Measurements from ENCODE around the gene NOP53.

The NOP53 gene

GRCh38 chr19:47711652-47712242, 33.6 kb upstream of the NOP53 start:
- ChIA-PET POLR2A (no interaction called here), CTCF (interaction anchor here (0.6 to 5.1 kb wide), 15 partner anchors 9 to 860 kb away, joined by 3 to 73 read pairs (median 6); partner anchors contain the start of gene NOP53)
- Histone ChIP-seq H3K4me1 (ENCODE audit: control insufficient read depth, insufficient read depth, low read length) (no peaks in the 10 kb centered on the region), H3K36me3 (ENCODE audit: control insufficient read depth in 2 of 2, insufficient read depth in 1 of 2, low read length in 2 of 2) (no peaks in the 10 kb centered on the region), H3K27ac (ENCODE audit: extremely low read depth, low read depth, low read length) (no peak overlapping the region), H3K4me3 (ENCODE audit: low read depth, low read length) (no peak overlapping the region), H3K9me3 (ENCODE audit: control insufficient read depth, insufficient read depth, low read depth, low read length) (no peaks in the 10 kb centered on the region; the same call in 1 of the 2 replicates)
- TF ChIP-seq, protein P1, sequence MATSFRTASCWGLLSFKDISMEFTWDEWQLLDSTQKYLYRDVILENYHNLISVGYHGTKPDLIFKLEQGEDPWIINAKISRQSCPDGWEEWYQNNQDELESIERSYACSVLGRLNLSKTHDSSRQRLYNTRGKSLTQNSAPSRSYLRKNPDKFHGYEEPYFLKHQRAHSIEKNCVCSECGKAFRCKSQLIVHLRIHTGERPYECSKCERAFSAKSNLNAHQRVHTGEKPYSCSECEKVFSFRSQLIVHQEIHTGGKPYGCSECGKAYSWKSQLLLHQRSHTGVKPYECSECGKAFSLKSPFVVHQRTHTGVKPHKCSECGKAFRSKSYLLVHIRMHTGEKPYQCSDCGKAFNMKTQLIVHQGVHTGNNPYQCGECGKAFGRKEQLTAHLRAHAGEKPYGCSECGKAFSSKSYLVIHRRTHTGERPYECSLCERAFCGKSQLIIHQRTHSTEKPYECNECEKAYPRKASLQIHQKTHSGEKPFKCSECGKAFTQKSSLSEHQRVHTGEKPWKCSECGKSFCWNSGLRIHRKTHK (tag by site-specific recombination; IDR thresholded peaks at IDR 0.05): no peak
- TF ChIP-seq IKZF3 (tag by site-specific recombination; IDR thresholded peaks at IDR 0.05): no peak
- no peak for TF ChIP-seq ZNF76 (tag by site-specific recombination; IDR thresholded peaks at IDR 0.05; ENCODE audit: borderline replicate concordance, low read depth)
- no peak for TF ChIP-seq ZNF391 (tag by site-specific recombination; IDR thresholded peaks at IDR 0.05; ENCODE audit: borderline replicate concordance, low read depth)
- TF ChIP-seq, protein P2, sequence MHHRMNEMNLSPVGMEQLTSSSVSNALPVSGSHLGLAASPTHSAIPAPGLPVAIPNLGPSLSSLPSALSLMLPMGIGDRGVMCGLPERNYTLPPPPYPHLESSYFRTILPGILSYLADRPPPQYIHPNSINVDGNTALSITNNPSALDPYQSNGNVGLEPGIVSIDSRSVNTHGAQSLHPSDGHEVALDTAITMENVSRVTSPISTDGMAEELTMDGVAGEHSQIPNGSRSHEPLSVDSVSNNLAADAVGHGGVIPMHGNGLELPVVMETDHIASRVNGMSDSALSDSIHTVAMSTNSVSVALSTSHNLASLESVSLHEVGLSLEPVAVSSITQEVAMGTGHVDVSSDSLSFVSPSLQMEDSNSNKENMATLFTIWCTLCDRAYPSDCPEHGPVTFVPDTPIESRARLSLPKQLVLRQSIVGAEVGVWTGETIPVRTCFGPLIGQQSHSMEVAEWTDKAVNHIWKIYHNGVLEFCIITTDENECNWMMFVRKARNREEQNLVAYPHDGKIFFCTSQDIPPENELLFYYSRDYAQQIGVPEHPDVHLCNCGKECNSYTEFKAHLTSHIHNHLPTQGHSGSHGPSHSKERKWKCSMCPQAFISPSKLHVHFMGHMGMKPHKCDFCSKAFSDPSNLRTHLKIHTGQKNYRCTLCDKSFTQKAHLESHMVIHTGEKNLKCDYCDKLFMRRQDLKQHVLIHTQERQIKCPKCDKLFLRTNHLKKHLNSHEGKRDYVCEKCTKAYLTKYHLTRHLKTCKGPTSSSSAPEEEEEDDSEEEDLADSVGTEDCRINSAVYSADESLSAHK (tag by site-specific recombination; IDR thresholded peaks at IDR 0.05): no peak
- TF ChIP-seq ZNF701 (tag by site-specific recombination; IDR thresholded peaks at IDR 0.05): no peak
- peak; percentile 82; the same call in 1 of the 2 replicates for TF ChIP-seq ZSCAN16 (tag by site-specific recombination; IDR thresholded peaks at IDR 0.05)
- no peak for TF ChIP-seq KLF10 (tag by site-specific recombination; IDR thresholded peaks at IDR 0.05)

GRCh38 chr19:47713046-47714021, 32.0 kb upstream of the NOP53 start, which contains the start of gene EHD2:
Gene EHD2 (plus strand): TSS chr19:47713422. CDS start chr19:47716613, 3,191 bp downstream.
- TF ChIP-seq ZNF629 (tag by site-specific recombination; IDR thresholded peaks at IDR 0.05) (no peak), SP7 (tag by site-specific recombination; IDR thresholded peaks at IDR 0.05) (no peak), EGR2 (tag by site-specific recombination; IDR thresholded peaks at IDR 0.05; ENCODE audit: low read depth) (peak; percentile 50; the same call in 1 of the 2 replicates), ZNF677 (tag by site-specific recombination; IDR thresholded peaks at IDR 0.05) (no peak), ZNF558 (tag by site-specific recombination; IDR thresholded peaks at IDR 0.05) (no peak), ZFHX2 (tag by site-specific recombination; conservative IDR thresholded peaks at IDR 0.05) (peak; percentile 58)
- Histone ChIP-seq H3K27ac (ENCODE audit: extremely low read depth, low read depth, low read length) (no peak within 1 kb of the TSS), H3K9me3 (ENCODE audit: control insufficient read depth, insufficient read depth, low read depth, low read length) (no peaks in the 10 kb centered on the region; the same call in 1 of the 2 replicates), H3K36me3 (ENCODE audit: control insufficient read depth in 2 of 2, insufficient read depth in 1 of 2, low read length in 2 of 2) (no peaks in the 10 kb centered on the region), H3K4me3 (ENCODE audit: low read depth, low read length) (peak within 1 kb of the TSS; percentile 13), H3K4me1 (ENCODE audit: control insufficient read depth, insufficient read depth, low read length) (no peaks in the 10 kb centered on the region)
- ChIA-PET POLR2A (interaction anchor here (0.5 to 1.4 kb wide), 5 partner anchors 10 to 861 kb away, joined by 3 to 6 read pairs (median 5); partner anchors contain the start of gene NOP53), CTCF (interaction anchor here (0.6 to 5.1 kb wide), 26 partner anchors 8 to 409 kb away, joined by 3 to 73 read pairs (median 4); partner anchors contain the start of gene NOP53)

DNA sequence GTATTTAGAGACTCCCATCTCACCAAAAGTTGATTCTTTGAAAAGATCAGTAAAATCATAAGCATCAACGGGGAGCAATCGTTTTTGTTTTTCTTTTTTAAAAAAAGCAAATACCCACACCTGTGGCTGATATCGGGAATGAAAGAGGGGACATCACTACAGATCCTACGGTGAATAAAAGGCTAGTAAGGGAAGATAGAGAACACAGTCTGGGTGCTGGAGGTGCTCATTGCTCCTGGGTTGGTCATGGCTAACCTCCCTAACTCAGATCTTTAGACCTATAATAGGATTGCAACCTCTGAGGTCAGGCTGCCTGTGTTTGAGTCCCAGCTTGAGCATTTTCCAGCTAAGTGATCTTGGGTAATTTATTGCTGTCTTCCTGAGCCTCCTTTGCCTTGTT, 31.0 kb upstream of the NOP53 start:
- no peaks in the 10 kb centered on the region for H3K36me3 ChIP-seq (ENCODE audit: control insufficient read depth in 2 of 2, insufficient read depth in 1 of 2, low read length in 2 of 2)
- H3K27ac ChIP-seq (ENCODE audit: extremely low read depth, low read depth, low read length): no peak overlapping the region
- no peak overlapping the region for H3K4me3 ChIP-seq (ENCODE audit: low read depth, low read length)
- ChIA-PET POLR2A (interaction anchor here (1.1 kb wide), 1 partner anchor 41 kb away, joined by 3 read pairs; no protein-coding TSS in a partner anchor), CTCF (interaction anchor here (0.6 to 5.1 kb wide), 6 partner anchors 15 to 268 kb away, joined by 3 to 73 read pairs (median 8); partner anchors contain the start of gene NOP53)
- H3K4me1 ChIP-seq (ENCODE audit: control insufficient read depth, insufficient read depth, low read length): peaks cover 6% of the 10 kb centered on the region; the same call in 1 of the 2 replicates
- H3K9me3 ChIP-seq (ENCODE audit: control insufficient read depth, insufficient read depth, low read depth, low read length): no peaks in the 10 kb centered on the region; the same call in 1 of the 2 replicates
- TF ChIP-seq ZNF211 (tag by site-specific recombination; IDR thresholded peaks at IDR 0.05; ENCODE audit: low read depth): no peak
- no peak for TF ChIP-seq GLIS1 (tag by site-specific recombination; IDR thresholded peaks at IDR 0.05)
- peak; percentile 42; the same call in 1 of the 2 replicates for TF ChIP-seq KLF8 (tag by site-specific recombination; IDR thresholded peaks at IDR 0.05)
- TF ChIP-seq ZNF580 (tag by site-specific recombination; IDR thresholded peaks at IDR 0.05): no peak
- TF ChIP-seq ZNF155 (tag by site-specific recombination; IDR thresholded peaks at IDR 0.05): no peak
- TF ChIP-seq TRIM28 (IDR thresholded peaks at IDR 0.05; ENCODE audit: borderline replicate concordance, low read length): peak; percentile 58; the same call in 1 of the 2 replicates
- TF ChIP-seq, protein P3, sequence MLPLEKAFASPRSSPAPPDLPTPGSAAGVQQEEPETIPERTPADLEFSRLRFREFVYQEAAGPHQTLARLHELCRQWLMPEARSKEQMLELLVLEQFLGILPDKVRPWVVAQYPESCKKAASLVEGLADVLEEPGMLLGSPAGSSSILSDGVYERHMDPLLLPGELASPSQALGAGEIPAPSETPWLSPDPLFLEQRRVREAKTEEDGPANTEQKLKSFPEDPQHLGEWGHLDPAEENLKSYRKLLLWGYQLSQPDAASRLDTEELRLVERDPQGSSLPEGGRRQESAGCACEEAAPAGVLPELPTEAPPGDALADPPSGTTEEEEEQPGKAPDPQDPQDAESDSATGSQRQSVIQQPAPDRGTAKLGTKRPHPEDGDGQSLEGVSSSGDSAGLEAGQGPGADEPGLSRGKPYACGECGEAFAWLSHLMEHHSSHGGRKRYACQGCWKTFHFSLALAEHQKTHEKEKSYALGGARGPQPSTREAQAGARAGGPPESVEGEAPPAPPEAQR (tag by site-specific recombination; IDR thresholded peaks at IDR 0.05): no peak
- no peak for TF ChIP-seq ZNF184 (tag by site-specific recombination; IDR thresholded peaks at IDR 0.05)
- no peak for TF ChIP-seq ZIC2 (tag by site-specific recombination; IDR thresholded peaks at IDR 0.05)
- no peak for TF ChIP-seq ZNF16 (tag by site-specific recombination; IDR thresholded peaks at IDR 0.05; ENCODE audit: low read depth)
